HG02884 (cell line): ENCODE results near the gene ACTN1.

ENCODE experiments used
- ATAC-seq: cut with Tn5 transposase; IDR thresholded peaks from one replicate; pipeline ENCODE4 v1.9.1; 2021; ENCODE audit warnings: mild to moderate bottlenecking, moderate library complexity; ENCODE audit not compliant: unreplicated experiment

Gene ACTN1

DNA sequence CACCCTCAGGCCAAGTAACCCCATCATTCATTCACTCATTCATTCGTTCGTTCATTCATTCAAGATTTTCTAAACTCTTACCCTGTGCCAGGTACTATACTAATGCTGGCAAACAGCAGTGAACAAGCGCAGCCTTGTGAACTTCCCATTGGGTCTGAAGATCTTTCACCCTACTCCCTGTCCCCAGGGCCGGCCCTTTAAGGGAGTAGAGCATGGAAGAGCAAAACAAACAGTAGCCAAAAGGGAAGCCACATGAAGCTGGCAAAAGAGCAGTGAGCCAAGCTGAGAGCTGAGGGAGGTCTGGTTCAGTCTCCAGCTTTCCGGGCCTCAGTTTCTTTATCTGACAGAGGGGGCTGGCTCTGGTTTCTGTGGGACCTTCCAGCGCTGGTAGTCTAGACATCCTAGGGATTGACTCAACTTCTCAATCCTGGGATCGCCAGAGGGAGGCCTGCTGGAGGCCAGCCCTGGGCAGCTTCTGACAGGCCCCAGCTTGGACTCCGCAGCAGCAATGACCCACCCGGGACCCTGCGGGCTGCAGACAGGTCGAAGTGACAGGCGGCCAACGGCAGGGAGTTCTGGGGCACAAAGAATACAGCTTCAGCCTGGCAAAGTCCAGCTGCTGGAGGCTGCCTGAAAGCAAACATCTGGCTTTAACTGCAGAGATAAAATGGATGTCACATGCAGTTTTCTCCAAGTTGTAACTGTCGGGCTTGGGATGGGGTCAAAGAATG lies 27.1 kb downstream of the ACTN1 start:
- ATAC-seq, result no peak

DNA sequence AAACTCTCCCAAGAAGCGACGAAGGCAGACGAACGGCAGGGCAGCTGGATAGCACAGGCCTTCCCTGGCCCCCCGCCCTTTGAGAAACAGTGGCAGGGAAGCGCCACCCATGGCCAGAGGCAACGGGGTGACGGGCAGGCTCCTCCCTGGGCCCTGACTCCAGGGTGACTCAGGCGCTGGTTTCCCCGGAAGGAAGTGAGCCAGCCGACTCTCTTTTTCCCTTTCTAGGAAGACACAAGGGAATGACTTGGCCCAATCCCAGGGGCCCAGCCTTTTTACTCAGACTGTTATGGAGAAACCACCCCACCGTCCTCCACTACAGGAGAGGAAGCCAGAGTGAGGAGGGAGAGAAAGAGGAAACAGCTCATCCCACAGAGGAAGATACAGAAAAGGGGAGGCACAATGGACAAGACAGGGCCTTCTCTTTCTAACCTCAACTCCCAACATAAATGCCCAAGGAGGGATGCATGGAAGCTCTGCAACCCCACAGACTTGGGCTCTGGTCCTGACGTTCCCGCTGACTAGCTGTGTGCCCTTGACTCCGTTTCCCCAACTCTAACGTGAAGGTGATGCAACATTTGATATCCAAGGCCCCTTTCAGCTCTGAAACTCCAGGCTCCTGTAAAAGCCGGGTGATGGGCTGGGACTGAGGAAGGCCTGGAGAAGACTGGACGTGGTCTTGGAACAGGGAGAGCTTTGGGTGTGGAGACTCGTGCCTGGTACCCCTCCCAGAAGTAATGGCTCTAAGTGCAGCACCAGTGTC lies 27.9 kb downstream of the ACTN1 start:
- ATAC-seq, result no peak

DNA sequence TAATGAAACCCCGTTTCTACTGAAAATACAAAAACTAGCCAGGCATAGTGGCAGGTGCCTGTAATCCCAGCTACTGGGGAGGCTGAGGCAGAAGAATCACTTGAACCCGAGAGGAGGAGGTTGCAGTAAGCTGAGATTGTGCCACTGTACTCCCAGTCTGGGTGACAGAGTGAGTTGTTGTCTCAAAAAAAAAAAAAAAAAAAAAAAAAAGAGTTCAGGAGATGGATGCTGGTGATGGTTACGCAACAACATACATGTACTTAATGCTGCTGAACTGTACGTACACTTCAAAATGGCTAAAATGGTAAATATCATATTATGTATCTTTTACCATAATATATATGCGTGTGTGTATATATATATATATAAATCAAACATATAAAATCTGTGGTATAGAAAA lies 29.0 kb downstream of the ACTN1 start:
- no peak for ATAC-seq

DNA sequence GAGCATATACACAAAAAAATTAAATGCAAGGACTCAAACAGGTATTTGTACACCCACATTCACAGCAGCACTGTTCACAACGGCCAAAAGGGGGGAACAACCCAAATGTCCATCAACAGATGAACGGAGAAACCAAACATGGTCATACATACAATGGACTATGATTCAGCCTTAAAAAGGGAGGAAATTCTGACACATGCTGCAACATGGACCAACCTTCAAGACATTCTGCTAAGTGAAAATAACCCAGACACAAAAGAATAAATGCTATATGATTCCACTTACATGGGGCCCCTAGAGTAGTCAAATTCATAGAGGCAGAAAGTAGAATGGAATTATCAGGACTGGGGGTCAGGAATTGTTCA lies 29.5 kb downstream of the ACTN1 start:
- ATAC-seq, result no peak

DNA sequence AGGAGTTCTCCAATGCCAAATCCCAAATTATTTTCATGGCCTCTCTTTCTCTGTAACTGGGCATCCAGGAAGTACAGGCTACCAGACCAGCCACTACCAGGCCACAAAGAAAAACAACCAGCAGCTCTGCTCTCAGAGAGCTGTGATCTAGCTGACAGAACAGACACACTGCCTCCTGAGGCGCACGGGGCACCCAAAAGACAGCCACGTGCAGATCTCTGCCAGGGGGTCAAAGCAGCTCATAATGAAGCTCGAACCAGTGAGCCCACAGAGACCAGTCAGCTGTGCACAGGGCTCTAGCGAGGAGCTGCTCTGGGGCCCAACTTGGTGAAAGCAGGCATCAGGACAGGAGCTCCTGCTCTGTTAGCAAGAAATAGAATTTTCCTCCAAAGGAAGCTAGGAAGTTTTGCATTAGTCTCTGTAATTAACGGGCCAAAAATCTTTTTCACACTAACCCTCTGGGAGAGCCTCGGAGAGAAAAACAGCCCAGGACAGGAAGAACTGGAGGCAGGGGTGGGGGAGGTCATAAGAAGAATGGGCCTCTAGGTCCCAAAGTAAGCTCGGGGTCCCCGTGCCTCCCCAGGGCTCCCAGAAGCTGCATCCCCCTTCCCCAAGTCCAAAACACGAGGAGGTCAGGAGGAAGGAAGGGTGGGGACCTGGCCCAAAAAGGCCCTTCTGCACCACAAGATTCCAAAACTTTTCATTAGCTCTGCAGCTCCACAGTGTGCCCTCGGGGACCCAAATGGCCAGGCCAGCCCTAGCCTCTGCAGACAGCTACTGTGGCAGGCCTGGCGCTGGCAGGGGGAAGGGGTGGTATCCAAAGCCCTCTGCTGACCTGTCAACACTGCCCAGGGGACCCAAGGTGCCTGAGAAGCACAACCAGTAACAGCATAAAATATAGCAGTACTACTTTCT lies 30.2 kb downstream of the ACTN1 start:
- no peak for ATAC-seq

DNA sequence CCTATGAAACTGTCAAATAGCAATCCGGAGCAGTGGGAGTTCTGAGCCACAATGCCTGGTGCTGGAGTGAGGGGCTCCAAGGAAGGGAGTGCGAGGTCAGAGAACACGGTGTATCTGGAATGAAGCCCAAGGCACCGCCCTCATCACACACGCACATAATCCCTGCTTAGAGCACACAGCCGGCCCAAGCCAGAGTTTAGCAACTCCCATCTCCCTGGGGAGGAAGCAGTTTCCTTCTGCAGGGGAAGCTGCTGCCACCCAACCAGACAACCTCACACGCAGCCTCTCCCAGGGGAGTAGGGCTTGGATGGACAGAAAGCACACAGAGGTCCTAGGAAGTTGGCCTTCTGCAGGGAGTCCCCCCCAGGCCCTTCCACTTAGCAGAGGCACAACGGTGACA lies 31.3 kb downstream of the ACTN1 start:
- ATAC-seq, result no peak

DNA sequence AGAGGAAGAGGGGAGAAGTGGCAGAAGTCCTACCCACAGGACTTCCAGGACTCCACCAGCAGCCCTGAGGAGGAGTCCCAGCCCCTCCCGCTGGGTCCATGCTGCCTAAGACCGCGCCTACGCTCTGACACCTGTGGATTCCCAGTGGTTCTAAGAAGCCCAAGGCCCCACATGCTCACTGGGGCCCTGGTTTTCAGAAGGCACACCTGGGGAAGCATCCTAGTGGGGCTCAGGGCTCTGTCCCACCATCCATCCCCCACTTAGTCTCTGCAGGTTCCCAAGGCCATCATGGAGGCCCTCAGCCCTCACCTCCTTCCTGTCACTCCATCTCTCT lies 32.6 kb downstream of the ACTN1 start:
- no peak for ATAC-seq

DNA sequence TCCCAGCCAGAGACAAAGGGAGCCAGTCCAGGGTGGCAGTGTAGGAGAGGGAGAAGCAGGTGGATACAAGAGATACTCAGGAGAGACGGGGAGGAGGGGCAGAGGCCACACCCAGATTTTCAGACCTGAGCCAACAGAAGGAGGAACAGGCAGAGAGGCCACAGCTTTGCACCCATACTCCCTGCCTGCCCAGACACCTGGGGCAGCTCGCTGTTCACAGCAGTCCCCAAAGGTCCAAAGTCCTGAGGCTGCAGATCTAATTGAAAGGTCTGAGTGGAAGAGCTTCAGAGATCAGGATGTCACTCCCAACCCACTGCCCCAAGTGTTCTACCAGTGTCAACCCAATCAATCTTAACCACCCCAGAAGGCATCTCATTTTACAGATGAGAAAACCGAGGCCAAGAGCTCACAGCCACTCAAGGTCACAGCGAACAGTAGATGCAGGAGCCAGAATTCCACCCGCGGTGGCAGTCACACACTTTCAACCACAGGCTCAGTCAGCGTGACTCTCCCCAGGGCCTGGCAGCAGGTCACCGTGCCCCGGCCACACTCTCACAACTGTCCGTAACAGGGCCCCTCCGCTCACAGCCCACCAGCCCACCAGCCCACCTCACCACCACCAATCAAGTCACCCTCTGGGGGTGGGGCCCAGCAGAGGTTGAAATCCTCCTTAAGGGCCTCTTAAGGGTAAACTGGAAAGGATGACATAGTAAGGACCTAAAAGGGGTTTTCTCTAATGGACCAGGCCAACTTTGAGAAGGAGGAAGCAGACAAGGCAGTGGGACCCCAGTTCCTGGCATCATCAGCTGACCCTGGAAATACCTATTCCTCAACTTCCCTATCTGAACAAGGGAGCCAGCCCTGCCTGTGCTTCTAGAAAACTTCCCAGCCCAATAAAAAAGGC lies 33.3 kb downstream of the ACTN1 start:
- ATAC-seq, result no peak

DNA sequence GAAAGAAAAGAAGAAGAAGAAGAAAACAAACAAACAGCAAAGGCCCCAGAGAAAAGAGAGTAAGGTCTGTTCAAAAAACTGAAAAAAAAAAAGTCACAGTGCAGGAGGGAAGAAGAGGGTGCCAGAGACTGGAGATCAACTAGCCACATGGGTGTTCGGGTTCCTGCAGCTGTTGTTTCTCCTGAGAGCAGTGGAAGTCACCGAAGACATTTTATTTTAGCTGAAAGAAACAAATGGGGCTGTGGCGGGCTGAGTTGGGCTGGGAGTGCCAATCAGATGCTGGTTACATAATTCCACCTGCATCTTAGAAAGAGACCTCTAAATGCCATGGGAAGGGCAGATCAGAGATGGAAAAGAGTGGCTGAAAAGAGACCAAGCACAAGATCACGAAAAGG lies 33.9 kb downstream of the ACTN1 start:
- ATAC-seq, result no peak

DNA sequence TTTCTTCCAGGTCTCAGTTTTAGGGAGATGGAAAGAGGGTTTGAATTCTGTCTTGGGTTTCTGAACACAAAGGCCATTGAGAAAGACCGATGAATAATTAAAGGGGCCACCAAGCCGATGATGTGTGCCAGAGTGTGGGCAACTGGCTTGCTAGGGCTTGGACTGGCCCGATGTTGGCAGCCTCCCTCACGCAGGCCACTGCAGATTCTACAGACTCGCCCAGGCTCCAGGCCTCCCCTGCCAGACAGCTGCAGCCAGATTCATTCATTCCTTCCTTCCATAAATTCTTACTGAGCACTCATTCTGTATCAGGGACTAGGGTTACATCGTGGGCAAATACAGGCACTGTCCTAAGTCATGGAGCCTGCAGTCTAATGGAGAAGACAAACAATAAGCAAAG lies 34.9 kb downstream of the ACTN1 start:
- ATAC-seq, result no peak

DNA sequence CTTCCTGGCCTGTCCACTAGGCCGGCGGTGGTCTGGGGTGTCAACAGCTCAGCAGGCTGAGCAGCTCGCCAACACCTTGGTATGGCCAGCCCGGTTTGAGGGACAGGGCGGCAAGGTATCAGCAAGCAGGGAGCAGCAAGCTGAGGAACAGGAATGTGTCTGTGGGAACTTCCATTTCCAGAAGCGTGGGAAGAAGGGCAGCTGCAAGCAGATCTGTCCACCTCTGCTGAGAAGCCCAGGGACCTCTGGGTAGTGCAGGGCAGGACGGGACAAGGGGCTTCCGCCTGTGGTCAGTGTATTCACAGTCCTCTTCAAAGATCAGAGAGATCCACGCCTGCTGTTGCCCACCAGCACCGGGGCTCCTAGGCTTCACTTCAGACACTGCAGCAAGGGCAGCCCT lies 36.0 kb downstream of the ACTN1 start:
- no peak for ATAC-seq

DNA sequence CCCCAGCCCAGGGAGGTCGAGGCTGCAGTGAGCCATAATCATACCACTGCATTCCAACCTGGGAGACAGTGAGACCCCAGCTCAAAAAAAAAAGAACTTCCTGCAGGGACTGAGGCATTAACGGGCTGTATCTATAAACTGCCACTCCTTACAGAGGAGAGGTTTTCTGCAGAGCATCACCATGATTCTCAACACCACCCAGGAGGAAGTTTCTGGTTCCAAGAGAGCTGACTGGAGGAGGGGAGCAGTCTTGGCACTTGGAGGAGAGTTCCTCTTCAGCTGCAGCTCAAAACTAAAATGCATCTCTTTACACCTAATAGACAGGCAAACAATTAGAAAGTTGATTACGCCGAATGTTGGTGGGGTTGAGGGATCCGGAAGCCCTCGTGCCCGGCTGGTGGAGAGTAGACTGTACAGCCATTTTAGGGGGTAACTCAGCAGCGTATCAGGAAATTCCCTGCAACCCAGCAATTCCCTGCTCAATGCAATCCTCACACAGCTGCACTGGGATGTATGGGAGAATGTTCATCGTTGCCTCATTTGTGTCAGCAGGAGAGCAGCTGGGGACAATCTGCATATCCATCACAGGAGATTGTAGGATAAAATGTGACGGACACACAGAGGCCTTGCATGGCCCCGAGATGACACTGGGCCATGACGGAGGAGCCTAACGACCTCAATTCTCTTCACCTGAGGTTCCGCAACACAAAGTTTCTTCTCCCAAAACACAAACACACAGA lies 36.6 kb downstream of the ACTN1 start:
- no peak for ATAC-seq

DNA sequence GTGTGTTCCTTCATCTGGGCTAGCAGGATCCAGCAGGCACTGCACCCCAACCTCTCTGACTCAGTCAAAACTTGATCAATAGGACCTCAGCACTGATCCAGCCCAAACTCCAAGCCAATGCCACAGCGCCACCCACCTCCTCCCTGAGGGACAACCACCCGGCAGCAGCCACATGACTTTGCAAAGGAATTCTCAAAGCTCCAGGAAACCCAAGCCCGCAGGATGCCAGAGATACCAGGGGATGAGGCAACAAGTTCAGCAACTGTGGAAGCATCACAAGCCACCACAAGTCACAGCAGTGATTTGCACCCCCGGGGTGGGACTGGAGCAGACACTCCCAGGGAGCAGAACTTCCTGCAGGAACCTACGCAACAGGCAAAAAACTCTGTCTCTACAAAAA lies 37.3 kb downstream of the ACTN1 start:
- no peak for ATAC-seq

DNA sequence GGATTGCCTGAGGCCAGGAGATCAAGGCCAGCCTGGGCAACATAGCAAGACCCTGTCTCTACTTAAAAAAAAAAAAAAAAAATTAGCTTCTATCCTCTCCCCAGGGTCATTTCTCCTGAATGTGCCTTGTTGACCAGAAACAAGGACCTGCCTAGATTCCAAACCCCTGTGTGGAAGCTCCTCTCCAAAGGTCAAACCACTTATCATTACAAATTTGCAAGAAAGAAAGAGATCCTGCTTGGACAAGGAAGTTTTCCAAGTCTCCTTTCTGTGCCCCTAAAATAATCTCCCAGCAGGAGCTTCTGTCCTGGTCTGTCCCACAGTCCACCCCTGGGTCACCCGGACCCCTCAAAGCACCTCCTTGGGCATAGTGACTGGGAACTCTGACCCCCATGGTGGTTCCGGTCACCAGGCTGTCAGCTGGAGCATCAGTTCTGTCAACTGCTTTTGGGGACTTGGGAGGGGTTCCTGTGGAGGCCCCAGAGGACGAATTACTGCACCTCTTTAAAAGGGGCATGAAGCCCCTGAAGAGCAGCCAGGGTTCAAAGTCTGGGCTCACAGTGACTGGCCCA lies 38.4 kb downstream of the ACTN1 start:
- no peak for ATAC-seq

DNA sequence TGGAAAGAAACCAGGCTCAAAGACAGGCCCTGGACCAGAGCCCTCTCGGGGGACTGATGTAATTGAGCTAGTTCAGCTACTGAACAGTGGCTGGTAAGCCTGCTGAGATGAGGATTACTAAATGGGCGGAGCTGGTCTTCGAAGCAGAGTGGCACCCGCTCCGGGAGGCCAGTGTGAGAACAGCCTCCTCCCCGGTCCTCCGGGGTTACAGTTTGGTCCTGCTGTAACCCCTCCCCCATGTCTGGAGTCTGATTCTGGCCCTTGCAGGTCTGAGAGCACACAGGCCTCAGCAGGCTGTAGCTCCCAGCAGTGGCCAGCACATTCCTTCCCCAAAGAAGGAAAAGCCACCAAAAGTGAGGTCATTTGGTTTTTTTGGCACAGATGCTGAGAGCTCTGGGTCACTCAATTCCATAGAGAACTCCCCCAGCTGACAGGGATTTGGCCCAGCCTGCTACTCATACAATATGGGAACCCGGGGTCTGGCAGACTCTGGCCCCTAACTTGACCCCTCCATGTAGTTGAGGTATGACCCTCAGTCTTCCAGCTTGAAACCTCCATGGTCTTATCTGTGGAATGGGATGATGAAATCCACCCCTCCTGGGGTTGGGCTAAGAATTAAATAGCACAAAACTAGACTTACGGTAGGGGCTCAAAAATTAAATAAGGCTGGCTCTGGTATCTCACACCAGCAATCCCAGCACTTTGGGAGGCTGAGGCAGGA lies 39.0 kb downstream of the ACTN1 start:
- ATAC-seq, result no peak

DNA sequence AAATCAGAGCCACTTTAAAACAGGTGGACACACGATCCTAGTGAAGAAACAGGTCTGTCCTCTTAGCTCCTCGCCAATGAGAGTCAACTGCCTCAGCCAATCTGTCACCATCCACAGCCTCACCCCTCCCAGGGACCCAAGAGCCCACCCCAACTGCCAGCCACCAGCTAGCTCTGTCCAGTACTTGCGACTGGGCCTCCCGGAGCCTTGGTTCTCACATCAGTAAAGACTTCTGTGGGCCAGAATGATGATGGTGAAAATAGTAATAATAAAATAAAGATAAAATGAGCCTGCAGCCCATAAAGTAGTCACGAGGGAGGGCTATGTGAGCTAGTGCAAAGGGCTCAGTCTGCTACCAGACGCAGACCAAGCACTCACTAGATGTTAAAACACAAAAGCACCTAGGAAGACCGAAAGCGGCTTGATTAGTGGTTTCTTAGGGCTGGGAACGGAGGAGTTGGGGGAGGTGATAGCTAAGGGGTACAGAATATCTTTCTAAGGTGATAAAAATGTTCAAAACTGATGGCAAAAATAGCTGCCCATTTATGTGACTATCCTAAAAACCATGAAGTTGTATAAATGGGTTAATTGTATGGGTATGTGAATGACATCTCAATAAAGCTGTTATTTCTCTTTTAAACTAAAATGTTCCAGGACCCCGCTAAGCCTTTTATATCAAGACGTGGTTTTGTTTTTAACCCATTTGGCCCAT lies 39.8 kb downstream of the ACTN1 start:
- no peak for ATAC-seq

DNA sequence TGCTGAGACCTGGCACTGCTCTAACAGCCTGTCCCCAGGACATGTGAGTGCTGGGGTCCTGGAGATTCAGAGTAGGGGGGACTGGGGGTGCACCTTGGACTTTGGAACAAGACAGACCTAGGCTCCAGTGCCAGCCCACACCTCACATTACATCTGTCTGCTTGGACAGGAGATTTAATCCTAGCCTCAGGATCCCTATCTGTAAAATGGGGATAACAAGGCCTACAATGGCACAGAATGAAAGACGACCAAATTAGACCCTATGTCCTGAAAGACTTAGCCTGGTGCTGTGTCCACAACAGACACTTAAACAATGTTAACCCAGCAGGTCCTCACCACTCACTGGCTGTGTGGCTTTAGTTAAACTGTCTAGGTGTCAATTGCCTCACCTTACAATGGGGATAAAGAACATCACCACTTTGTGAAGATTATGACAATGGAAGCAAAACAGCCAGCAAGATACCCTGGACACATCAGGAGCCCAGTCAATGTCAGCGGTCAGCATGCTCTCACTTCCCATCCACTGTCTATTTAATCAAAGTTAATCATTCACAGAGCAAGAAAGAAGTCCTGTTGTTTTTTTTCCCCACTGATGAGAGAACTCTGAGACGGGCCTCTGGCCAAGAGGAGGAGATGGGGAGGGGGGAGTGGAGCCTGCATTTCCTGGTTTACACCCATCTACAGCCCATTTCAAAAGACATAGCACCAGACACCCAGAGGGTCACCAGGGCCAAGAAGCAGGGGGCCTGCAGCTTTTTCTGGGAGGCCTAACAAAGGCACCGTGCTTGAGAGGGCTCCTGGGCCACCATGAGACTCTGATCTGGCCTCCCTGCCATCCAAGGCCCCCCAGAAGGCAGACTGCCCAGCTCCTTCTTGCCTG lies 40.6 kb downstream of the ACTN1 start:
- ATAC-seq, result no peak
